ENCODE results near the gene LRP1. TPM values are rescaled to one million over a fixed set of nuclear protein-coding genes. Genes with fewer than 3 reads are reported as not detected.

The LRP1 gene
- total RNA-seq, 1 donor from 2014 or later = 448 TPM

- Mint-ChIP-seq H3K4me1 (ENCODE audit: low read depth) (peaks cover 25% of the 10 kb centered on the region), H3K27ac (ENCODE audit: unreplicated experiment) (no peak overlapping the region), H3K36me3 (ENCODE audit: low read depth) (peaks cover 23% of the 10 kb centered on the region), H3K4me3 (ENCODE audit: unreplicated experiment) (no peak overlapping the region), H3K9me3 (ENCODE audit: low read depth) (no peaks in the 10 kb centered on the region), H3K27me3 (ENCODE audit: low read depth) (no peaks in the 10 kb centered on the region)
- no peak for TF ChIP-seq CTCF (IDR thresholded peaks at IDR 0.05)
- no peak for DNase-seq (ENCODE audit: low spot score)
Observed at GRCh38 chr12:57106021-57106708, 22.1 kb upstream of the LRP1 start.

- no peak overlapping the region for H3K4me3 Mint-ChIP-seq (ENCODE audit: unreplicated experiment)
- no peak for TF ChIP-seq CTCF (IDR thresholded peaks at IDR 0.05)
- DNase-seq (ENCODE audit: low spot score) = no peak
- H3K27ac Mint-ChIP-seq (ENCODE audit: unreplicated experiment) = no peak overlapping the region
- H3K9me3 Mint-ChIP-seq (ENCODE audit: low read depth) = no peaks in the 10 kb centered on the region
- H3K36me3 Mint-ChIP-seq (ENCODE audit: low read depth) = peaks cover 23% of the 10 kb centered on the region
- peaks cover 38% of the 10 kb centered on the region for H3K4me1 Mint-ChIP-seq (ENCODE audit: low read depth)
- H3K27me3 Mint-ChIP-seq (ENCODE audit: low read depth) = no peaks in the 10 kb centered on the region
Observed at GRCh38 chr12:57107456-57108155, 20.7 kb upstream of the LRP1 start.

- Mint-ChIP-seq H3K36me3 (ENCODE audit: low read depth) (peaks cover 18% of the 10 kb centered on the region), H3K27me3 (ENCODE audit: low read depth) (no peaks in the 10 kb centered on the region), H3K4me3 (ENCODE audit: unreplicated experiment) (peak overlapping the region; percentile 89), H3K9me3 (ENCODE audit: low read depth) (no peaks in the 10 kb centered on the region), H3K4me1 (ENCODE audit: low read depth) (peaks cover 41% of the 10 kb centered on the region), H3K27ac (ENCODE audit: unreplicated experiment) (peak overlapping the region; percentile 99)
- TF ChIP-seq CTCF (IDR thresholded peaks at IDR 0.05) = no peak
- DNase-seq (ENCODE audit: low spot score) = no peak
Observed at GRCh38 chr12:57109207-57110103, 18.8 kb upstream of the LRP1 start.

- H3K27me3 Mint-ChIP-seq (ENCODE audit: low read depth) = no peaks in the 10 kb centered on the region
Observed at GRCh38 chr12:57110104-57111030, 17.9 kb upstream of the LRP1 start.

More at GRCh38 chr12:57110104-57111030, 17.9 kb upstream of the LRP1 start:
- TF ChIP-seq CTCF (IDR thresholded peaks at IDR 0.05) = peak; percentile 18
- Mint-ChIP-seq H3K4me1 (ENCODE audit: low read depth) (peaks cover 41% of the 10 kb centered on the region), H3K36me3 (ENCODE audit: low read depth) (peaks cover 12% of the 10 kb centered on the region), H3K9me3 (ENCODE audit: low read depth) (no peaks in the 10 kb centered on the region), H3K27ac (ENCODE audit: unreplicated experiment) (peak overlapping the region; percentile 99), H3K4me3 (ENCODE audit: unreplicated experiment) (peak overlapping the region; percentile 89)
- no peak for DNase-seq (ENCODE audit: low spot score)

Measured in chondrocyte (in vitro differentiated cells).